ENCODE data around the gene TBL1X. TPM values are rescaled to one million over a fixed set of nuclear protein-coding genes. Genes with fewer than 3 reads are reported as not detected.

Gene TBL1X
- total and polyA plus RNA-seq, 2 of the 8 experiments (the other 6 are each of a cell fraction or from before 2014, with no cell fraction given), result 13.3 to 25.6 TPM

DNA sequence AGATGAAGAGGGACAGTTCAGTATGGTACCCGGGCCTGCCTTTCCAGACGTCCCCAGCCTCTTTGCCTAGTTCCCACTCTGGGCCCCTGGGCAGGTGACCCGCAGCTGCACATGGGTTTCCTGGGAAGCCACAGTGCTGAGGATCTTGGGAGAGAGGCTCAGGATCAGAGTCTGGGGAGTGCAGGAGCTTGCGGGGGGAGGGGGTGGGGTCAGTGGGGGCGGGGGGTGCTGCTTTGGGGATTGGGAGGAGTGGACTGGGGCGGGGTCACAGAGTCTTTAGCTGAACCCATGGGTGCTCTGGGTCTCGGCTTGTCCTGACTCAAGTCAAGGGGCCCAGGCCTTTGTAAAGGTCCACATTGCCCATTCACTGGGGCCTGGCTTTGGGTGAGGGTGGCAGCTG is 63.6 kb downstream of the TBL1X start:
- H3K4me3 ChIP-seq (ENCODE audit: extremely low read depth in 1 of 4, insufficient read depth in 2 of 4, low read depth in 3 of 4, low read length in 4 of 4), result no peak overlapping the region
- no peak for DNase-seq (ENCODE audit: low read depth in 1 of 2, low spot score in 2 of 2)
- H3K27me3 ChIP-seq (replicated peaks in 1 of 4; ENCODE audit: control insufficient read depth in 3 of 4, extremely low read depth in 1 of 4, insufficient read depth in 3 of 4, low read length in 3 of 4), result no peaks in the 10 kb centered on the region
- no peak overlapping the region for H3K14ac ChIP-seq (ENCODE audit: insufficient read length)
- no peak overlapping the region for H2BK120ac ChIP-seq (replicated peaks; ENCODE audit: low read depth, low read length)
- H2BK5ac ChIP-seq (ENCODE audit: low read depth, low read length), result no peak overlapping the region
- H3K79me2 ChIP-seq (ENCODE audit: control insufficient read depth in 1 of 2, insufficient read depth in 2 of 2, low read length in 2 of 2), result peaks cover 0 to 46% of the 10 kb centered on the region in 2 experiments; a peak in 2 of 4 replicates
- no peak overlapping the region for H2BK15ac ChIP-seq (ENCODE audit: low read length)
- H3K4me2 ChIP-seq (ENCODE audit: insufficient read depth in 1 of 2, low read depth in 2 of 2, low read length in 2 of 2), result peak overlapping the region in 1 of 2 experiments; percentile 49; a peak in 2 of 4 replicates
- peak overlapping the region; percentile 15 for H4K5ac ChIP-seq (ENCODE audit: insufficient read length, low read depth, low read length)
- CTCF ChIA-PET (ENCODE audit: partially characterized antibody), result interaction anchor here (0.9 kb wide), 1 partner anchor 687 kb away, joined by 3 read pairs; no protein-coding TSS in a partner anchor
- no peak overlapping the region for H3K27ac ChIP-seq (ENCODE audit: low read depth, low read length)
- no peaks in the 10 kb centered on the region for H3K79me1 ChIP-seq (ENCODE audit: low read depth, low read length)
- H4K8ac ChIP-seq (ENCODE audit: extremely low read depth, insufficient read depth, low read length), result no peak overlapping the region
- no peak for FAIRE-seq
- H3K23me2 ChIP-seq (ENCODE audit: low read depth, low read length), result peaks cover 2% of the 10 kb centered on the region; the same call in 1 of the 2 replicates
- H3K4ac ChIP-seq (replicated peaks; ENCODE audit: insufficient read length, low read depth, low read length), result no peak overlapping the region
- TF ChIP-seq SIN3A (conservative IDR thresholded peaks at IDR 0.05 in 1 of 2, IDR thresholded peaks at IDR 0.05 in 1 of 2; ENCODE audit: low read depth in 1 of 2, low read length in 2 of 2), result no peak
- no peak overlapping the region for H3K56ac ChIP-seq (replicated peaks; ENCODE audit: insufficient read length, low read depth, low read length)
- H4K91ac ChIP-seq (replicated peaks; ENCODE audit: insufficient read length, low read length), result no peak overlapping the region
- no peak overlapping the region for H3K9ac ChIP-seq (replicated peaks in 1 of 4; ENCODE audit: extremely low read depth in 1 of 4, low read depth in 3 of 4, low read length in 3 of 4)
- POLR2A ChIA-PET (ENCODE audit: partially characterized antibody), result interaction anchor here (1.1 kb wide), 1 partner anchor 12 kb away, joined by 4 read pairs; no protein-coding TSS in a partner anchor
- 73% methylated on average over 4 of the region's 7 CpGs; no CpG with 5 or more reads in 1 of the 2 experiments for WGBS, 2 experiments (ENCODE audit: extremely low coverage in 1 of 2, insufficient coverage in 1 of 2, insufficient read length in 1 of 2, insufficient replicate concordance in 2 of 2, low coverage in 1 of 2, low lambda C conversion rate in 2 of 2, missing lambda C conversion rate in 1 of 2)
- peaks cover 0 to 2% of the 10 kb centered on the region in 2 experiments for H4K20me1 ChIP-seq (replicated peaks in 1 of 2; ENCODE audit: control insufficient read depth in 1 of 2, insufficient read depth in 2 of 2, low read length in 2 of 2)
- H3K4me1 ChIP-seq (replicated peaks in 1 of 4; ENCODE audit: control insufficient read depth in 3 of 4, insufficient read depth in 4 of 4, low read length in 3 of 4), result peaks cover 1 to 28% (median 10%) of the 10 kb centered on the region in 4 experiments; a peak in 6 of 7 replicates
- no peaks in the 10 kb centered on the region for H3K36me3 ChIP-seq (ENCODE audit: control insufficient read depth in 2 of 4, insufficient read depth in 4 of 4, low read length in 3 of 4)
- H2AFZ ChIP-seq (ENCODE audit: low read length), result no peak overlapping the region
- no peaks in the 10 kb centered on the region for H3K9me3 ChIP-seq (ENCODE audit: insufficient read depth in 2 of 2, low read depth in 1 of 2, low read length in 1 of 2)
- no peak overlapping the region for H2AK5ac ChIP-seq (ENCODE audit: low read depth, low read length)
- no peak overlapping the region for H2BK20ac ChIP-seq (ENCODE audit: low read length)
- no peak overlapping the region for H2BK12ac ChIP-seq (ENCODE audit: low read depth, low read length)
- H3K18ac ChIP-seq (ENCODE audit: extremely low read depth, low read length), result no peak overlapping the region
- H3K23ac ChIP-seq (ENCODE audit: insufficient read length), result no peak overlapping the region

Measured in H1 (cell line).